H1 (cell line): ENCODE data around the gene CCDC92B. TPM values are rescaled to one million over a fixed set of nuclear protein-coding genes. Genes with fewer than 3 reads are reported as not detected.

Experiments used
- polyA plus RNA-seq, 7 experiments: library from polyadenylated mRNA; depleted of rRNA in 3 of 7; stranded (reverse) in 5 of 7; unstranded in 2 of 7; fragments of >200 nt in 5 of 7; fragments of 200-250 nt in 2 of 7; gene quantifications; 1 replicate in 5 of 7; 2 replicates in 1 of 7; 4 replicates in 1 of 7; pipeline versions ENCODE4 v1.2.1 to v1.2.3, GENCODE V29; 2011 to 2013; ENCODE audit warnings: missing spikeins in 2 of 7, mixed read lengths in 2 of 7
- total RNA-seq: library from RNA; stranded (reverse); fragmentation: NEBNext Ultra II Directional; extraction: Animal tissue kit (Norgen Biotek cat#: 25700); gene quantifications from 2 replicates; pipeline ENCODE4 v1.2.1, GENCODE V29; 2021
- TF ChIP-seq, protein P1 (sequence below): IDR thresholded peaks from 2 replicates; pipeline ENCODE4 v1.6.1; 2011; ENCODE audit warnings: low read depth, mild to moderate bottlenecking, low read length; ENCODE audit not compliant: insufficient read depth

Gene CCDC92B
- total and polyA plus RNA-seq, 2 of the 8 experiments (the other 6 are each of a cell fraction or from before 2014, with no cell fraction given): 5.5 to 12.1 TPM

DNA sequence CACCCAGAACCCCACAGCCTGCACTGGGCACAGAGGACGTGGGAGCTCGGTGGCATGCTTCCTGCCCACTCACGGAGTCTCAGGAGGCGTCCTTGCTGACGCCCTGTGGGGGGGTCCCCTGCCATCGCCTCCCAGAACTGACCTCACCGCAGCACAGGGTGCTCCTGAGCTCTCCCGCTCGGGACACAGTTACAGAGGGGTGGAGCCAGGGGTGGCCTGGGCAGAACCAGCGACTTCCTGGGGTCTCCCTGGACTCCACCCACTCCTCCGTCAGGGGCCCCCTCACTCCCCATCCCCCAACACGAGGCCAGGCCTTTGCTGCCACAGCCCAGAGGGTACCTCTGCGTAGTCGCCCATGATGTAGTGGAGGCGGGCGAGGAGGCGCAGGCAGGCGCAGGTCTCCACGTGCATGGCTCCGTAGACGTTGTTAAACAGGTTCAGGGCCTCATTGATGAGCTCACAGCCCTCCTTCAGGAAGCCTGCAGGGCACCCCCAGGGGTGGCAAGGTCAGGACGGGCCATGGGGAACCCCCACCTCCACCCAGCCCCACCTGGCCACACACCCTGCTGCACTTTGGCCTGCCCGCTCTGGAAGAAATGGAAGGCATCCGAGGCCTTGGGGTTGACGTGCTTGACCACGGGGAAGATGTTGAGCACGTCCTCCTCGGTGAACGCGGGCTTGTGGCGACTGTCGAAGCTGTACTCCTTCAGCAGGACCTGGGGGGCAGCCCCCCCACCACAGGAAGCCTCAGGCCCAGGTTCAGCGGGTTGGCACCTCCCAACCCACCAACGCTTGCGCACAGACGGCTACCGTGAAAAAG is 55.7 kb downstream of the CCDC92B start (continued):
- TF ChIP-seq, protein P1, sequence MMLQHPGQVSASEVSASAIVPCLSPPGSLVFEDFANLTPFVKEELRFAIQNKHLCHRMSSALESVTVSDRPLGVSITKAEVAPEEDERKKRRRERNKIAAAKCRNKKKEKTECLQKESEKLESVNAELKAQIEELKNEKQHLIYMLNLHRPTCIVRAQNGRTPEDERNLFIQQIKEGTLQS: no peak
